ENCODE results near the gene ABCG2. TPM values are rescaled to one million over a fixed set of nuclear protein-coding genes. Genes with fewer than 3 reads are reported as not detected.

ABCG2 gene
- total RNA-seq, 1 experiment from 2014 or later, result 3.8 TPM

DNA sequence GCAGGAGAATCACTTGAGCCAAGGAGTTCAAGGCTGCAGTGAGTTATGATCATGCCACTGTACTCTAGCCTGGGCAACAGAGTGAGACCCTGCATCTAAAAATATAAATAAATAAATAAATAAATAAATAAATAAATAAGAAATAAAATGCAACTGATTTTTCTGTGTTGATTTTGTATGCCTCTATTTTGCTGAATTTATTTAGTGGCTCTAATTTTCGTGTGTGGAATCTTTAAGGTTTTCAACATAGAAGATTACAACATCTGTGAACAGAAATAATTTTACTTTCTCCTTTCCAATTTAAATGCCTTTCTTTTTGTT lies 30.9 kb upstream of the ABCG2 start (continued):
- TF ChIP-seq, protein P1, sequence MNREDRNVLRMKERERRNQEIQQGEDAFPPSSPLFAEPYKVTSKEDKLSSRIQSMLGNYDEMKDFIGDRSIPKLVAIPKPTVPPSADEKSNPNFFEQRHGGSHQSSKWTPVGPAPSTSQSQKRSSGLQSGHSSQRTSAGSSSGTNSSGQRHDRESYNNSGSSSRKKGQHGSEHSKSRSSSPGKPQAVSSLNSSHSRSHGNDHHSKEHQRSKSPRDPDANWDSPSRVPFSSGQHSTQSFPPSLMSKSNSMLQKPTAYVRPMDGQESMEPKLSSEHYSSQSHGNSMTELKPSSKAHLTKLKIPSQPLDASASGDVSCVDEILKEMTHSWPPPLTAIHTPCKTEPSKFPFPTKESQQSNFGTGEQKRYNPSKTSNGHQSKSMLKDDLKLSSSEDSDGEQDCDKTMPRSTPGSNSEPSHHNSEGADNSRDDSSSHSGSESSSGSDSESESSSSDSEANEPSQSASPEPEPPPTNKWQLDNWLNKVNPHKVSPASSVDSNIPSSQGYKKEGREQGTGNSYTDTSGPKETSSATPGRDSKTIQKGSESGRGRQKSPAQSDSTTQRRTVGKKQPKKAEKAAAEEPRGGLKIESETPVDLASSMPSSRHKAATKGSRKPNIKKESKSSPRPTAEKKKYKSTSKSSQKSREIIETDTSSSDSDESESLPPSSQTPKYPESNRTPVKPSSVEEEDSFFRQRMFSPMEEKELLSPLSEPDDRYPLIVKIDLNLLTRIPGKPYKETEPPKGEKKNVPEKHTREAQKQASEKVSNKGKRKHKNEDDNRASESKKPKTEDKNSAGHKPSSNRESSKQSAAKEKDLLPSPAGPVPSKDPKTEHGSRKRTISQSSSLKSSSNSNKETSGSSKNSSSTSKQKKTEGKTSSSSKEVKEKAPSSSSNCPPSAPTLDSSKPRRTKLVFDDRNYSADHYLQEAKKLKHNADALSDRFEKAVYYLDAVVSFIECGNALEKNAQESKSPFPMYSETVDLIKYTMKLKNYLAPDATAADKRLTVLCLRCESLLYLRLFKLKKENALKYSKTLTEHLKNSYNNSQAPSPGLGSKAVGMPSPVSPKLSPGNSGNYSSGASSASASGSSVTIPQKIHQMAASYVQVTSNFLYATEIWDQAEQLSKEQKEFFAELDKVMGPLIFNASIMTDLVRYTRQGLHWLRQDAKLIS (CRISPR knock-in tag; IDR thresholded peaks at IDR 0.05; ENCODE audit: borderline replicate concordance), result no peak
- no peak for TF ChIP-seq TCF7 (CRISPR knock-in tag; IDR thresholded peaks at IDR 0.05; ENCODE audit: low read depth)
- TF ChIP-seq, protein P2, sequence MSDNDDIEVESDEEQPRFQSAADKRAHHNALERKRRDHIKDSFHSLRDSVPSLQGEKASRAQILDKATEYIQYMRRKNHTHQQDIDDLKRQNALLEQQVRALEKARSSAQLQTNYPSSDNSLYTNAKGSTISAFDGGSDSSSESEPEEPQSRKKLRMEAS (CRISPR knock-in tag; IDR thresholded peaks at IDR 0.05), result no peak
- TF ChIP-seq SP1 (CRISPR knock-in tag; conservative IDR thresholded peaks at IDR 0.05), result no peak

DNA sequence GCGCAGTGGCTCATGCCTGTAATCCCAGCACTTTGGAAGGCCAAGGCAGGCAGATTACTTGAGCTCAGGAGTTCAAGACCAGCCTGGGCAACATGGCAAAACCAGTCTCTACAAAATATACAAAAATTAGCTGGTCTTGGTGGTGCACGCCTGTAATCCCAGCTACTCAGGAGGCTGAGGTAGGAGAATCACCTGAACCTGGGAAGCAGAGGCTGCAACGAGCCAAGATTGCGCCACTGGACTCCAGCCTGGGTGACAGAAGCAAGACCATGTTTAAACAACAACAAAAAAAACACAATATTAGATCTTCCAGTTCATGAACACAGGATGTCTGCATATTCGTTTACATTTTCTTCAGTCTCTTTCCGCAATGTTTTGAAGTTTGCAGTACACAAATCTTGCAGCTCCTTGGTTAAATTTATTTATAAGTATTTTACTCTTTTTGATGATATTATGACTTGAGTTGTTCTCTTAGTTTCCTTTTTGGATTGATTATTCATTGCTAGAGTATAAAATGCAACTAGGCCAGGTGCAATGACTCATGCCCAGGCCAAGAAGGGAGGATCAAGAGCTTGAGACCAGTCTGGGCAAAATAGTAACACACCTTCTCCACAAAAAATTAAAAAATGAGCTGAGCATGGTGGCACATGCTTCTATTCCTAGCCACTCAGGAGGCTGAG lies 30.4 kb upstream of the ABCG2 start:
- Mint-ChIP-seq H3K27ac (no peak overlapping the region), H3K4me3 (no peak overlapping the region), H3K9me3 (no peaks in the 10 kb centered on the region), H3K36me3 (no peaks in the 10 kb centered on the region), H3K4me1 (peaks cover 9% of the 10 kb centered on the region), H3K27me3 (ENCODE audit: low read depth) (no peaks in the 10 kb centered on the region)
- POLR2A ChIA-PET, result no interaction called here
- DNase-seq (ENCODE audit: low spot score) (no peak), ATAC-seq (no peak)
- TF ChIP-seq CBFB (CRISPR knock-in tag; IDR thresholded peaks at IDR 0.05; ENCODE audit: low read depth), result no peak
- CTCF ChIA-PET, result interaction anchor here (1.0 kb wide), 1 partner anchor 340 kb away, joined by 5 read pairs; no protein-coding TSS in a partner anchor

DNA sequence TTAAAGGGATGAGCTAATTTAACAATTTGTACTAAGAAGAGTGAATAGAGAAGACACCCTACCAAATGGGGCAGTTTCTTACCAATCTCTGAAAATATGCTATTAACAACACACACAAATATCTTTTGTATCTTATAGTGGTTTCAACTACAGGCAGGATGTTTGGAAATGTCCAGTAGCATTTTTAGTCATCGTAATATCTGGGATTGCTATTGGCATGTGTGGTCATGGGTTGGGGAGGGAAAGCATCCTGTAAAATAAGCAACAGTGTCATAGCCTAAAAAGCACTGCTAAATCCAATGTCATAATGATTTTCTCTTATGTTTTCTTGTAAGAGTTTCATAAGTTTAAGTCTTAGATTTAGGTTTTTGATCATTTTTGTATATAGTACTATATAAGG lies 29.3 kb upstream of the ABCG2 start:
- ATAC-seq, result no peak
- ChIA-PET CTCF (no interaction called here), POLR2A (no interaction called here)
- Mint-ChIP-seq H3K36me3 (no peaks in the 10 kb centered on the region), H3K9me3 (no peaks in the 10 kb centered on the region), H3K4me3 (no peak overlapping the region), H3K4me1 (peaks cover 9% of the 10 kb centered on the region), H3K27ac (no peak overlapping the region), H3K27me3 (ENCODE audit: low read depth) (no peaks in the 10 kb centered on the region)
- no peak for DNase-seq (ENCODE audit: low spot score)
- TF ChIP-seq GRHL2 (CRISPR knock-in tag; IDR thresholded peaks at IDR 0.05; ENCODE audit: insufficient replicate concordance, severe bottlenecking) (no peak), TP53 (CRISPR knock-in tag; IDR thresholded peaks at IDR 0.05) (no peak), FOXK1 (CRISPR knock-in tag; IDR thresholded peaks at IDR 0.05) (no peak), HMGA2 (CRISPR knock-in tag; IDR thresholded peaks at IDR 0.05) (no peak), OVOL2 (CRISPR knock-in tag; IDR thresholded peaks at IDR 0.05; ENCODE audit: borderline replicate concordance) (no peak), ZNF232 (CRISPR knock-in tag; IDR thresholded peaks at IDR 0.05) (no peak), SP1 (CRISPR knock-in tag; conservative IDR thresholded peaks at IDR 0.05) (no peak), ATF1 (CRISPR knock-in tag; IDR thresholded peaks at IDR 0.05) (no peak), SOX15 (CRISPR knock-in tag; IDR thresholded peaks at IDR 0.05) (no peak)
- TF ChIP-seq, protein P3, sequence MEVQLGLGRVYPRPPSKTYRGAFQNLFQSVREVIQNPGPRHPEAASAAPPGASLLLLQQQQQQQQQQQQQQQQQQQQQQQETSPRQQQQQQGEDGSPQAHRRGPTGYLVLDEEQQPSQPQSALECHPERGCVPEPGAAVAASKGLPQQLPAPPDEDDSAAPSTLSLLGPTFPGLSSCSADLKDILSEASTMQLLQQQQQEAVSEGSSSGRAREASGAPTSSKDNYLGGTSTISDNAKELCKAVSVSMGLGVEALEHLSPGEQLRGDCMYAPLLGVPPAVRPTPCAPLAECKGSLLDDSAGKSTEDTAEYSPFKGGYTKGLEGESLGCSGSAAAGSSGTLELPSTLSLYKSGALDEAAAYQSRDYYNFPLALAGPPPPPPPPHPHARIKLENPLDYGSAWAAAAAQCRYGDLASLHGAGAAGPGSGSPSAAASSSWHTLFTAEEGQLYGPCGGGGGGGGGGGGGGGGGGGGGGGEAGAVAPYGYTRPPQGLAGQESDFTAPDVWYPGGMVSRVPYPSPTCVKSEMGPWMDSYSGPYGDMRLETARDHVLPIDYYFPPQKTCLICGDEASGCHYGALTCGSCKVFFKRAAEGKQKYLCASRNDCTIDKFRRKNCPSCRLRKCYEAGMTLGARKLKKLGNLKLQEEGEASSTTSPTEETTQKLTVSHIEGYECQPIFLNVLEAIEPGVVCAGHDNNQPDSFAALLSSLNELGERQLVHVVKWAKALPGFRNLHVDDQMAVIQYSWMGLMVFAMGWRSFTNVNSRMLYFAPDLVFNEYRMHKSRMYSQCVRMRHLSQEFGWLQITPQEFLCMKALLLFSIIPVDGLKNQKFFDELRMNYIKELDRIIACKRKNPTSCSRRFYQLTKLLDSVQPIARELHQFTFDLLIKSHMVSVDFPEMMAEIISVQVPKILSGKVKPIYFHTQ (CRISPR knock-in tag; IDR thresholded peaks at IDR 0.05), result no peak
- TF ChIP-seq, protein P4, sequence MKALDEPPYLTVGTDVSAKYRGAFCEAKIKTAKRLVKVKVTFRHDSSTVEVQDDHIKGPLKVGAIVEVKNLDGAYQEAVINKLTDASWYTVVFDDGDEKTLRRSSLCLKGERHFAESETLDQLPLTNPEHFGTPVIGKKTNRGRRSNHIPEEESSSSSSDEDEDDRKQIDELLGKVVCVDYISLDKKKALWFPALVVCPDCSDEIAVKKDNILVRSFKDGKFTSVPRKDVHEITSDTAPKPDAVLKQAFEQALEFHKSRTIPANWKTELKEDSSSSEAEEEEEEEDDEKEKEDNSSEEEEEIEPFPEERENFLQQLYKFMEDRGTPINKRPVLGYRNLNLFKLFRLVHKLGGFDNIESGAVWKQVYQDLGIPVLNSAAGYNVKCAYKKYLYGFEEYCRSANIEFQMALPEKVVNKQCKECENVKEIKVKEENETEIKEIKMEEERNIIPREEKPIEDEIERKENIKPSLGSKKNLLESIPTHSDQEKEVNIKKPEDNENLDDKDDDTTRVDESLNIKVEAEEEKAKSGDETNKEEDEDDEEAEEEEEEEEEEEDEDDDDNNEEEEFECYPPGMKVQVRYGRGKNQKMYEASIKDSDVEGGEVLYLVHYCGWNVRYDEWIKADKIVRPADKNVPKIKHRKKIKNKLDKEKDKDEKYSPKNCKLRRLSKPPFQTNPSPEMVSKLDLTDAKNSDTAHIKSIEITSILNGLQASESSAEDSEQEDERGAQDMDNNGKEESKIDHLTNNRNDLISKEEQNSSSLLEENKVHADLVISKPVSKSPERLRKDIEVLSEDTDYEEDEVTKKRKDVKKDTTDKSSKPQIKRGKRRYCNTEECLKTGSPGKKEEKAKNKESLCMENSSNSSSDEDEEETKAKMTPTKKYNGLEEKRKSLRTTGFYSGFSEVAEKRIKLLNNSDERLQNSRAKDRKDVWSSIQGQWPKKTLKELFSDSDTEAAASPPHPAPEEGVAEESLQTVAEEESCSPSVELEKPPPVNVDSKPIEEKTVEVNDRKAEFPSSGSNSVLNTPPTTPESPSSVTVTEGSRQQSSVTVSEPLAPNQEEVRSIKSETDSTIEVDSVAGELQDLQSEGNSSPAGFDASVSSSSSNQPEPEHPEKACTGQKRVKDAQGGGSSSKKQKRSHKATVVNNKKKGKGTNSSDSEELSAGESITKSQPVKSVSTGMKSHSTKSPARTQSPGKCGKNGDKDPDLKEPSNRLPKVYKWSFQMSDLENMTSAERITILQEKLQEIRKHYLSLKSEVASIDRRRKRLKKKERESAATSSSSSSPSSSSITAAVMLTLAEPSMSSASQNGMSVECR (CRISPR knock-in tag; IDR thresholded peaks at IDR 0.05; ENCODE audit: borderline replicate concordance), result no peak
- TF ChIP-seq, protein P5, sequence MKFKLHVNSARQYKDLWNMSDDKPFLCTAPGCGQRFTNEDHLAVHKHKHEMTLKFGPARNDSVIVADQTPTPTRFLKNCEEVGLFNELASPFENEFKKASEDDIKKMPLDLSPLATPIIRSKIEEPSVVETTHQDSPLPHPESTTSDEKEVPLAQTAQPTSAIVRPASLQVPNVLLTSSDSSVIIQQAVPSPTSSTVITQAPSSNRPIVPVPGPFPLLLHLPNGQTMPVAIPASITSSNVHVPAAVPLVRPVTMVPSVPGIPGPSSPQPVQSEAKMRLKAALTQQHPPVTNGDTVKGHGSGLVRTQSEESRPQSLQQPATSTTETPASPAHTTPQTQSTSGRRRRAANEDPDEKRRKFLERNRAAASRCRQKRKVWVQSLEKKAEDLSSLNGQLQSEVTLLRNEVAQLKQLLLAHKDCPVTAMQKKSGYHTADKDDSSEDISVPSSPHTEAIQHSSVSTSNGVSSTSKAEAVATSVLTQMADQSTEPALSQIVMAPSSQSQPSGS (CRISPR knock-in tag; IDR thresholded peaks at IDR 0.05; ENCODE audit: borderline replicate concordance, low read depth), result no peak
- TF ChIP-seq, protein P6, sequence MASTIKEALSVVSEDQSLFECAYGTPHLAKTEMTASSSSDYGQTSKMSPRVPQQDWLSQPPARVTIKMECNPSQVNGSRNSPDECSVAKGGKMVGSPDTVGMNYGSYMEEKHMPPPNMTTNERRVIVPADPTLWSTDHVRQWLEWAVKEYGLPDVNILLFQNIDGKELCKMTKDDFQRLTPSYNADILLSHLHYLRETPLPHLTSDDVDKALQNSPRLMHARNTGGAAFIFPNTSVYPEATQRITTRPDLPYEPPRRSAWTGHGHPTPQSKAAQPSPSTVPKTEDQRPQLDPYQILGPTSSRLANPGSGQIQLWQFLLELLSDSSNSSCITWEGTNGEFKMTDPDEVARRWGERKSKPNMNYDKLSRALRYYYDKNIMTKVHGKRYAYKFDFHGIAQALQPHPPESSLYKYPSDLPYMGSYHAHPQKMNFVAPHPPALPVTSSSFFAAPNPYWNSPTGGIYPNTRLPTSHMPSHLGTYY (CRISPR knock-in tag; IDR thresholded peaks at IDR 0.05), result no peak
- TF ChIP-seq, protein P7, sequence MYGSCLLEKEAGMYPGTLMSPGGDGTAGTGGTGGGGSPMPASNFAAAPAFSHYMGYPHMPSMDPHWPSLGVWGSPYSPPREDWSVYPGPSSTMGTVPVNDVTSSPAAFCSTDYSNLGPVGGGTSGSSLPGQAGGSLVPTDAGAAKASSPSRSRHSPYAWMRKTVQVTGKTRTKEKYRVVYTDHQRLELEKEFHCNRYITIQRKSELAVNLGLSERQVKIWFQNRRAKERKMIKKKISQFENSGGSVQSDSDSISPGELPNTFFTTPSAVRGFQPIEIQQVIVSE (CRISPR knock-in tag; IDR thresholded peaks at IDR 0.05; ENCODE audit: borderline replicate concordance), result no peak

All from WTC11 (cell line).